Fibroblast of lung (primary cell): ENCODE data around the gene SNIP1. TPM values are rescaled to one million over a fixed set of nuclear protein-coding genes. Genes with fewer than 3 reads are reported as not detected.

Experiments
- DNase-seq, 2 donors: peaks; one replicate each; pipeline versions ENCODE4 v3.0.0 to v3.0.0-alpha.2; 2010; ENCODE audit warnings: low read depth in 2 of 2
- H2AFZ ChIP-seq: 2 replicates; pipeline ENCODE4 v1.5.1; 2012; ENCODE audit warnings: low read length, control low read depth, inconsistent platforms
- H3K27ac ChIP-seq: 2 replicates; pipeline ENCODE4 v1.5.1; 2011; ENCODE audit warnings: low read length, control low read depth; ENCODE audit not compliant: insufficient read depth
- H3K27me3 ChIP-seq: 2 replicates; pipeline ENCODE4 v1.5.1; 2011; ENCODE audit warnings: mild to moderate bottlenecking, low read length; ENCODE audit not compliant: control insufficient read depth, insufficient read depth
- H3K36me3 ChIP-seq: 2 replicates; pipeline ENCODE4 v1.5.1; 2011; ENCODE audit warnings: low read length; ENCODE audit not compliant: control insufficient read depth, insufficient read depth
- H3K4me1 ChIP-seq: 2 replicates; pipeline ENCODE4 v1.5.1; 2011; ENCODE audit warnings: low read length; ENCODE audit not compliant: control insufficient read depth, insufficient read depth; ENCODE audit errors: extremely low read depth
- H3K4me2 ChIP-seq: 2 replicates; pipeline ENCODE4 v1.5.1; 2011; ENCODE audit warnings: low read length, control low read depth; ENCODE audit not compliant: insufficient read depth; ENCODE audit errors: extremely low read depth
- H3K4me3 ChIP-seq, 4 experiments: fragments of 200-600 bp in 1 of 4; sonication (generic) in 1 of 4; replicated peaks in 1 of 4; 2 replicates each; pipeline ENCODE4 v1.5.1; 2011 to 2016; ENCODE audit warnings: low read length in 4 of 4, low read depth in 3 of 4, mild to moderate bottlenecking in 3 of 4, control low read depth in 2 of 4, inconsistent platforms in 1 of 4, mixed read lengths in 1 of 4; ENCODE audit not compliant: insufficient read depth in 1 of 4; ENCODE audit errors: control extremely low read depth in 1 of 4
- H3K79me2 ChIP-seq: 2 replicates; pipeline ENCODE4 v1.5.1; 2012; ENCODE audit warnings: mild to moderate bottlenecking, low read length, inconsistent platforms; ENCODE audit not compliant: control insufficient read depth, insufficient read depth
- H3K9ac ChIP-seq: 2 replicates; pipeline ENCODE4 v1.5.1; 2011; ENCODE audit warnings: mild to moderate bottlenecking, low read length, control low read depth; ENCODE audit not compliant: insufficient read depth
- H3K9me3 ChIP-seq: 2 replicates; pipeline ENCODE4 v1.5.1; 2012; ENCODE audit warnings: low read depth, low read length; ENCODE audit not compliant: control insufficient read depth, insufficient read depth
- H4K20me1 ChIP-seq: 2 replicates; pipeline ENCODE4 v1.5.1; 2011; ENCODE audit warnings: low read length; ENCODE audit not compliant: control insufficient read depth, insufficient read depth; ENCODE audit errors: extremely low read depth
- CTCF ChIP-seq, 2 donors: IDR thresholded peaks in 1 of 2; conservative IDR thresholded peaks in 1 of 2; 1 replicate in 1 of 2; 2 replicates in 1 of 2; pipeline ENCODE4 v1.5.1; 2011 to 2012; ENCODE audit warnings: low read length in 2 of 2, control low read depth in 1 of 2, inconsistent platforms in 1 of 2, low read depth in 1 of 2, mild to moderate bottlenecking in 1 of 2
- EZH2 ChIP-seq: IDR thresholded peaks from 2 replicates; pipeline ENCODE4 v1.5.1; 2012; ENCODE audit warnings: low read length, control low read depth, mild to moderate bottlenecking; ENCODE audit errors: missing control alignments
- polyA plus RNA-seq, 2 donors: library from polyadenylated mRNA; depleted of rRNA in 1 of 2; stranded (reverse) in 1 of 2; unstranded in 1 of 2; fragments of >200 nt; gene quantifications; 2 replicates each; pipeline ENCODE4 v1.2.1, GENCODE V29; 2011 to 2012; ENCODE audit warnings: missing spikeins in 1 of 2
- total RNA-seq: library from RNA; depleted of rRNA; stranded (reverse); fragments of >200 nt; gene quantifications from 2 replicates; pipeline ENCODE4 v1.2.1, GENCODE V29; 2014

Gene SNIP1
- total and polyA plus RNA-seq, 2 donors (not counting 1 experiment from before 2014, with no cell fraction given): 8.2 to 10.9 TPM

GRCh38 chr1:37497832-37498231 lies 56.3 kb downstream of the SNIP1 start:
- TF ChIP-seq EZH2 (no peak), CTCF (conservative IDR thresholded peaks at IDR 0.05 in 1 of 2, IDR thresholded peaks at IDR 0.05 in 1 of 2; ENCODE audit: low read depth in 1 of 2, low read length in 2 of 2) (no peak)
- H3K27me3 ChIP-seq: no peaks in the 10 kb centered on the region
- H3K4me2 ChIP-seq: no peak overlapping the region
- no peak overlapping the region for H3K27ac ChIP-seq
- peaks cover 4% of the 10 kb centered on the region for H3K4me1 ChIP-seq
- no peaks in the 10 kb centered on the region for H4K20me1 ChIP-seq
- H3K36me3 ChIP-seq: peaks cover 6% of the 10 kb centered on the region
- no peak overlapping the region for H2AFZ ChIP-seq
- no peak overlapping the region for H3K9ac ChIP-seq
- no peaks in the 10 kb centered on the region for H3K9me3 ChIP-seq
- no peak for DNase-seq
- no peaks in the 10 kb centered on the region for H3K79me2 ChIP-seq
- no peak overlapping the region for H3K4me3 ChIP-seq

- no peak for DNase-seq
- H3K79me2 ChIP-seq: no peaks in the 10 kb centered on the region
- H3K27ac ChIP-seq: no peak overlapping the region
- no peak overlapping the region for H3K9ac ChIP-seq
- H3K9me3 ChIP-seq: no peaks in the 10 kb centered on the region
- no peak overlapping the region for H2AFZ ChIP-seq
- H3K27me3 ChIP-seq: no peaks in the 10 kb centered on the region
- H3K4me3 ChIP-seq: no peak overlapping the region
- H3K4me2 ChIP-seq: no peak overlapping the region
- H3K4me1 ChIP-seq: peaks cover 4% of the 10 kb centered on the region
- TF ChIP-seq CTCF (conservative IDR thresholded peaks at IDR 0.05 in 1 of 2, IDR thresholded peaks at IDR 0.05 in 1 of 2; ENCODE audit: low read depth in 1 of 2, low read length in 2 of 2): no peak
- TF ChIP-seq EZH2: no peak
- peaks cover 6% of the 10 kb centered on the region for H3K36me3 ChIP-seq
- no peaks in the 10 kb centered on the region for H4K20me1 ChIP-seq
These were observed 58.2 kb downstream of the SNIP1 start for GRCh38 chr1:37495875-37496274.

- H3K27me3 ChIP-seq: no peaks in the 10 kb centered on the region
- H3K27ac ChIP-seq: no peak overlapping the region
- TF ChIP-seq EZH2 (no peak), CTCF (conservative IDR thresholded peaks at IDR 0.05 in 1 of 2, IDR thresholded peaks at IDR 0.05 in 1 of 2; ENCODE audit: low read depth in 1 of 2, low read length in 2 of 2) (no peak)
- no peaks in the 10 kb centered on the region for H4K20me1 ChIP-seq
- H3K4me3 ChIP-seq: no peak overlapping the region
- no peak overlapping the region for H3K4me2 ChIP-seq
- no peaks in the 10 kb centered on the region for H3K79me2 ChIP-seq
- no peak for DNase-seq
- H3K9me3 ChIP-seq: no peaks in the 10 kb centered on the region
- no peak overlapping the region for H3K9ac ChIP-seq
- peaks cover 2% of the 10 kb centered on the region for H3K36me3 ChIP-seq
- H2AFZ ChIP-seq: no peak overlapping the region
- H3K4me1 ChIP-seq: no peaks in the 10 kb centered on the region
These were observed 60.6 kb downstream of the SNIP1 start for GRCh38 chr1:37493336-37494098.
